Bone marrow (tissue), 2 donors: ENCODE results near the gene JAK3.

Experiments
- DNase-seq, 2 donors: peaks; one replicate each; lab custom pipeline; 2025; lab: John Stamatoyannopoulos, UW

Gene JAK3

GRCh38 chr19:17865364-17866311 is 17.9 kb upstream of the JAK3 start:
- DNase-seq: no peak

DNA sequence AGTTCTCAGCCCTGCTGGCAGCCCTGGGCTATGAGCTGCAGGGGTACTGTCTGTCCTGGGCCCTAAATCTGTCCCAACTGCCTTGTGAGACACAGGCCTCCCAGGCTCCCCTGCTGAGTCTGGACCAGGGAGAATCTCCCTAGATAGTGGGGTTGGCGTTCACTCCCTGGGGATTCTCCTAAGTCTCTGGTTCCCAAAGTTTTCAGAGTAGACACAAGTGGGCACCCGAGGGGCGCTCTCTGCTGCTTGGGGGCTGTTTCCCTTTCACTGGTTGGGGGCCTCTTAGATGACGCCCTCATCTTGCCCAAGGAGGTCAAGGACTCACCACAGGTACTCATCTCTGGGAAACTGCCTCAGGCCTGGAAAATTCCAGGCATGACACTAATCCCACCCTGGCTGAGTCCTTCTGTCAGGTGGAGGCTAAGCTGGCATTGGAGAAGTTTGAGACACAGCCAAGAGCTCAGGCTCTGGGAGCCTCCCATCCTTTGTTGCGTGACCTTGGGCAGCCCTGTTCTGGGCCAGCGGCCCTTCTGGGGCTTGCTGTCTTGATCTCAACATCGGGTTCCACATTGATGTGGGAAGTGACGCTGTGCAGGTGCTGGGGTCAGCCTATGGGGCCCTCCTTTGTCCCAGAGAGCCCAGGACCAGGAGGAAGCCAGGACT is 15.9 kb upstream of the JAK3 start:
- no peak for DNase-seq

DNA sequence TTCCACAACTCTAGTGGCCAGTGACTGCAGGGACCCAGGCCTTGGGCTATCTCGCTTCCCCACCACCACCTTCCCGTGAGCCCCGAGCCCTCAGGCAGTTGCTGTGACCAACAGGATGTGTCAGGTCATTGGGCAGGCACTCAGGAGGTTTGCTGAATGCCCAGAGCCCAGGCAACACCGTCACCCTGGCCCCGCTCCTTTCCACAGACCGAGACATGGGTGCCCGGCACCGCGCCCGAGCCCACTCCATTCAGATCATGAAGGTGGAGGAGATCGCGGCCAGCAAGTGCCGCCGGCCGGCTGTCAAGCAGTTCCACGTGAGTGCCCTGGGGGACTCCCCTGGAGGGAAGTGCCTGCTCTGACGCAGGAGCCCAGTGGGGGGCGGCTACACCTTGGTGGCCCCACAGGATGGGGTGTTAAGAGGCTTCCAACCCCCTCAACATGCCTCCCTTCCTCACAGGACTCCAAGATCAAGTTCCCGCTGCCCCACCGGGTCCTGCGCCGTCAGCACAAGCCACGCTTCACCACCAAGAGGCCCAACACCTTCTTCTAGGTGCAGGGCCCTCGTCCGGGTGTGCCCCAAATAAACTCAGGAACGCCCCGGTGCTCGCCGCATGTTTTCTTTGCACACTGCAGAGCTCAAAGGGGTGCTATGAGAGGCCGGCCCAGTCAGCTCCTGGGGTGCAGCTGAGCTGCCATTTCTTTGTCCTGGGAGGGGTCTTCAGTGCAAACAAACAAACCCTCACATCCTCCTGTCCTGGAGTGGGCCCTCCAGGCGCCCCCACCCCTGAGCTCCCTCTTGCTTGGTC is 15.1 kb upstream of the JAK3 start:
- no peak for DNase-seq

- no peak for DNase-seq
Measured at GRCh38 chr19:17861542-17862402, 14.0 kb upstream of the JAK3 start.

DNA sequence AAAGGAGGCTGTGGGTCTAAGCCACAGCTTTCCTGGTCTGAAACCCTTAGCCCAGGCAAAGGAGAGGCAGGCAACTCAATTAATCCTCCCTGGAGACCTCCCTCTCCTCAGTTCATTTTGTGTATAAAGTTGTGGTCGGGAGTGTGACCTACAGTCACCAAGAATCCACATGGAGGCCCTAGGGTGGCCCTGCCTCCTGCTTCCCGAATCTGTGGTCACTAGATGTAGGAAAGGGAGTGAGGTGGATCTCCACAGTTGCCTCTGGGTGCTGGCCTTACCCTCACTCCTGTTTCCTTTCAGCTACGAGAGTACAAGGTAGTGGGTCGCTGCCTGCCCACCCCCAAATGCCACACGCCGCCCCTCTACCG is 13.2 kb upstream of the JAK3 start:
- DNase-seq: no peak

- DNase-seq: no peak
Measured at GRCh38 chr19:17860331-17860992, 12.7 kb upstream of the JAK3 start.

GRCh38 chr19:17859533-17860330 is 11.9 kb upstream of the JAK3 start, which contains the start of gene RPL18A:
TSS of gene RPL18A (plus strand) at chr19:17859910. CDS start at chr19:17859957, 47 bp downstream.
- peak; percentile 80 to 99 for DNase-seq

- peak; percentile 60 to 76 for DNase-seq
Measured at GRCh38 chr19:17855280-17856152, 7.7 kb upstream of the JAK3 start.

GRCh38 chr19:17854061-17854460 is 6.3 kb upstream of the JAK3 start:
- DNase-seq: no peak

DNA sequence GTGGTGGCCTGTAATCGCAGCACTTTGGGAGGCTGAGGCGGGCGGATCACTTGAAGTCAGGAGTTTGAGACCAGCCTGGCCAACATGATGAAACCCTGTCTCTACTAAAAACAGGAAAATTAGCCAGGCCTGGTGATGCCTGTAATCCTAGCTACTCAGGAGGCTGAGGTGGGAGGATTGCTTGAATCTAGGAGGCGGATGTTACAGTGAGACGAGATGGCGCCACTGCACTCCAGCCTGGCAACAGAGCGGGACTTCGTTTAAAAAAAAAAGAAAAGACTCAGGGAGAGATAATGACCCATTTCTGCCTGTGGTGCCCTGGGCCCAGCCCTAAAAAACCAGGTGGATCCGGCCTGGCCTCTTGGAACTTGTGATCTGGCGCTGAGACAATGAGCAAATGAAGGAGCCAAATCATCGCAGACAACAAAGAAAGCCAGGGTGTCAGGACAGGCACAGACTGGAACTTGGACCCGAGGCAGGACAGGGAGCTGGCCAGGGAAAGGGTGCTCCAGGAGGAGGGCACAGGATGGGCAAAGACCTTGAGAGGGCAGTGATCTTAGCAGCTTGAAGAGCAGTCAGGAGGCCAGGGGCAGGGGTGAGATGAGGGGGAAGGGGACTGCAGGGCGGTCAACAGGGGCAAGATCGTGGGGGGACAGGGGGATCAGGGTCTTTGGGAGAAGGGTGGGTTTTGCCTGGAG is 962 bp upstream of the JAK3 start:
- no peak for DNase-seq

- DNase-seq: no peak
Measured at GRCh38 chr19:17846146-17846545, 1.6 kb downstream of the JAK3 start.

DNA sequence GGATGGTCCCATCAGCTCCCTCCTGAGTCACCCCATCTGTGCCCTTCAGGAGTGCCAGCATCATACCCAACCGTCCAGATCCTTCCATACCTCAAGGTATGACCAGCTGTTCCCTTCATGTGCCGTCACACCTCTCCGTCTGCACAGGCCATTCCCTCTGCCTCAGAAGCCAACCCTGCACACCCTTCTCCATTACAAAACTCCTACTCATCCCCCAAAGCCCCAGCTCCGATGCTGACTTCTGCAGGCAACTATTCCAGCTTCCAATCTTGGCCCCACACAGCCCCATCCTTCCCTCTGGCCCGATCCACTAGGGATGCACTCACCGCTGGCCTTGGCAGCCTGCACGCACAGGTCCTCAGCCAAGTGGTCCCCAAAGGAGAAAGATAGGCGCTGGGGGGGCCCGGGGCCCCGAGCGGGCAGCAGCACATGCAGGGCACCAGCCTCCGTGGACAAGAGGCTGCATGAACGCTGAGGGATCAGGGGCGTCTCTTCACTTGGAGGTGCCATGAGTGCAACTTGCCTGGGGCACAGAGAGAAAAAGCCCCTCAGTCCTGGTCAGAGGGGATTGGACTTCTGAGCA is 3.8 kb downstream of the JAK3 start:
- no peak for DNase-seq

DNA sequence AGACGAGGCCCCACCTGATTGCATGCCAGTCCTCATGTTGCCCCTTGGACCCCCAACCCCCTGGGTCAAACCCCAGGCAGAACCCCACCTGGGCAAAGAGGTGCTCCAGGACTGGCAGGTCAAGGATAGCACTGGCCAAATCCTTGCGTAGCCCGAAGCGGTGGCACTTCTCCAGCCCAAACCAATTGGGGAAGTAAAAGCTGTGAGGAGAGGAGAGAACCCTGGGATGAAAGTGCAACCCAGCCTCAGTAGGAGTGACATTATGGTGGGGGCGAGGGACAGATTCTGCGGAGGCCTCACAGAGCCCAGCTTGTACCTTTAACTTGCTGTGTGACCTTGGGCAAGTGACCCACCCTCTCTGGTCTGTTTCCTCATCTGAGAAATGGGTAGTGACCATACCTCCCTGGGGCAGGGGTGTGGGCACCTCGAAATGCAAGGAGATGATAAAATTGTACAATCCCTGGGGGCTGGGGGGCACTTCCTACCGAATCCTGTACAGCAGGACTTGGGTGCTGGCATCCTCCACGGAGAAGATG is 4.4 kb downstream of the JAK3 start:
- no peak for DNase-seq

GRCh38 chr19:17842663-17843291 is 5.0 kb downstream of the JAK3 start:
- no peak for DNase-seq

DNA sequence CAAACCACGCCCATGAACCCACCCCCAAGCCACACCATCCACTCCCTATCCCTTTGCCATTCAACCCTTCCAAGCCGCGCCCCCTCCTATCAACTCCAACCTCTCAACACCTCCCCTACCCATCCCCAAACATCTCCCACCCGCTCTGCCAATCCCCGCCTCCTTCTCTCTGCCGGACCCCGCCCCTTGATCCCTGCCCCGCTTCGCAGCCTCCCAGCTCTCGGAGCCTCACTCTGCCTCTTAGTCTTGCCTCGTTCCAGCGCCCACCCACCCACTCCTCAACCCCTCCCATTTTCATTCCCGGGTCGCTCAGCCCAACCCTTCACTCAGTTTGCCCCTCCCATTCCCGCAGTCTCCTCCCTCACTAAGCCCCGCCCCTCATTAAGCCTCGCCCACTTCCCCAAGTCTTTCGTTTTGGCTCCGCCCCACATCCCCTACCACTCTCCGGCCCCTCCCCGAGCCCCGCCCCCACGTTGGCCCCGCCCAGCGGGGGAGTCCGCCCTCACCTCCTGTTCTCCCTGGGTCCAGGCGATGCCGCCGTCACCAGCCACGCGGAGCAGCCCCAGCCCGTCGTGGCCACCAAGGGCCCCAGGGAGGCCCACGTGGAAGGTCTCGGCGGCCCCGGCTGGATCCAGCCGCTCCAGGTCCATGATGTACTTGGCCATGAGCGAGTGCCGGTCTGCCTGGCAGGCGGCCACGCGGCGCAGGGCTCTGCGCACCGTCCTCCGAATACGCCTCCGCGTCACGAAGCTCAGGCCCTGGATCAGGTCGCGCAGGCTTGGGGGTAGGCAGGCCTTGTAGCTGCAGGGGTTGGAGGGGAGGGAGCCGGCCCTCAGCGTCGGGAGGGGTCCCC is 5.7 kb downstream of the JAK3 start:
- DNase-seq: no peak

DNA sequence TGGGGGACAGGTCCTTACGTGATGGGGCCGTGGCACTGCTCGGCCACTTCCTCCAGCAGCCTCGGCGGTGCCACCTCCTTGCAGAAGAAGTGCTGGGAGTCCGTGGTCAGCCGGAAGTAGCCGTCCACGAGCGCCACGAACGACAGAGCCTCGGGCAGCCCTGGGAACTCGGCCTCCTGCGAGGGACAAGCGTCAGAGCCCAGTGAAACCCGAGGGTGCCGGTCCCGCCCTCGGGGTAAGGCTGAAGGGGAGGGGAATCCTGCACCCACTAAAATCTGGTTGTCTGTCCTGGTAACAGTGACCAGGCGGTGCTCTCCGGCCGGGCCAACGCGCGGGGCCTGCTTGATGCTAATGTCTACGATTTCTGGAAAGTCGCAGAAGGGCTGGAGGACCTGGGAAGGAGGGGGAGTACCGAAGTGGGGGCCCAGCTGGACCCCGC is 6.4 kb downstream of the JAK3 start:
- DNase-seq: no peak
